ENCODE data around the gene SPEG.

SPEG gene

GRCh38 chr2:219416235-219416602 lies 18.4 kb upstream of the SPEG start:
- no peak for DNase-seq
- no peak for TF ChIP-seq CTCF (IDR thresholded peaks at IDR 0.05; ENCODE audit: low read depth, low read length)
- Histone ChIP-seq H3K9me3 (peaks cover 6% of the 10 kb centered on the region; the same call in 1 of the 2 replicates), H3K27me3 (no peaks in the 10 kb centered on the region), H3K4me3 (ENCODE audit: low read depth, low read length) (no peak overlapping the region), H3K4me1 (no peaks in the 10 kb centered on the region), H3K36me3 (no peaks in the 10 kb centered on the region)

GRCh38 chr2:219416938-219417337 lies 17.7 kb upstream of the SPEG start:
- H3K27me3 ChIP-seq: no peaks in the 10 kb centered on the region
- H3K36me3 ChIP-seq: no peaks in the 10 kb centered on the region
- no peak for DNase-seq
- TF ChIP-seq CTCF (IDR thresholded peaks at IDR 0.05; ENCODE audit: low read depth, low read length): no peak
- no peaks in the 10 kb centered on the region for H3K4me1 ChIP-seq
- no peak overlapping the region for H3K4me3 ChIP-seq (ENCODE audit: low read depth, low read length)
- H3K9me3 ChIP-seq: peaks cover 6% of the 10 kb centered on the region; the same call in 1 of the 2 replicates

GRCh38 chr2:219417374-219417773 lies 17.3 kb upstream of the SPEG start:
- TF ChIP-seq CTCF (IDR thresholded peaks at IDR 0.05; ENCODE audit: low read depth, low read length): no peak
- H3K36me3 ChIP-seq: no peaks in the 10 kb centered on the region
- H3K9me3 ChIP-seq: peaks cover 3% of the 10 kb centered on the region; the same call in 1 of the 2 replicates
- H3K27me3 ChIP-seq: no peaks in the 10 kb centered on the region
- no peak for DNase-seq
- H3K4me3 ChIP-seq (ENCODE audit: low read depth, low read length): no peak overlapping the region
- no peaks in the 10 kb centered on the region for H3K4me1 ChIP-seq

- Histone ChIP-seq H3K27me3 (no peaks in the 10 kb centered on the region), H3K4me1 (no peaks in the 10 kb centered on the region), H3K4me3 (ENCODE audit: low read depth, low read length) (no peak within 1 kb of the TSS), H3K9me3 (no peaks in the 10 kb centered on the region), H3K36me3 (no peaks in the 10 kb centered on the region)
- DNase-seq: no peak
- TF ChIP-seq CTCF (IDR thresholded peaks at IDR 0.05; ENCODE audit: low read depth, low read length): no peak
Measured at GRCh38 chr2:219418155-219419011, 16.3 kb upstream of the SPEG start, which contains the start of gene DES. DES (plus strand) TSS chr2:219418377; CDS start chr2:219418463, 86 bp downstream.

- no peaks in the 10 kb centered on the region for H3K36me3 ChIP-seq
- no peaks in the 10 kb centered on the region for H3K9me3 ChIP-seq
- H3K27me3 ChIP-seq: no peaks in the 10 kb centered on the region
- no peaks in the 10 kb centered on the region for H3K4me1 ChIP-seq
- TF ChIP-seq CTCF (IDR thresholded peaks at IDR 0.05; ENCODE audit: low read depth, low read length): no peak
- DNase-seq: no peak
- H3K4me3 ChIP-seq (ENCODE audit: low read depth, low read length): no peak overlapping the region
Measured at GRCh38 chr2:219419012-219419324, 15.7 kb upstream of the SPEG start.

Measured in BE2C (cell line).